H9 (cell line): ENCODE data around the gene DTNB. TPM values are rescaled to one million over a fixed set of nuclear protein-coding genes. Genes with fewer than 3 reads are reported as not detected.

Source experiments
- DNase-seq: peaks from one replicate; pipeline ENCODE4 v3.0.0-alpha.2; 2017
- H2AFZ ChIP-seq: one replicate; pipeline ENCODE4 v1.6.1; 2013; ENCODE audit warnings: mild to moderate bottlenecking, low read length, control low read depth, moderate library complexity
- H2AK5ac ChIP-seq: 2 replicates; pipeline ENCODE4 v1.6.1; 2013; ENCODE audit warnings: low read length, control low read depth, mixed read lengths; ENCODE audit not compliant: insufficient read length
- H2BK120ac ChIP-seq: one replicate; pipeline ENCODE4 v1.6.1; 2013; ENCODE audit warnings: low read depth, mild to moderate bottlenecking, low read length, control low read depth, inconsistent platforms; ENCODE audit not compliant: poor library complexity, severe bottlenecking
- H2BK12ac ChIP-seq: 2 replicates; pipeline ENCODE4 v1.6.1; 2013; ENCODE audit warnings: low read length, control low read depth, mixed read lengths, low read depth; ENCODE audit not compliant: insufficient read length
- H2BK15ac ChIP-seq: 2 replicates; pipeline ENCODE4 v1.6.1; 2013; ENCODE audit warnings: low read depth, low read length, control low read depth
- H2BK20ac ChIP-seq: one replicate; pipeline ENCODE4 v1.6.1; 2013; ENCODE audit warnings: low read depth, mild to moderate bottlenecking, low read length, control low read depth, inconsistent platforms; ENCODE audit not compliant: poor library complexity, severe bottlenecking
- H2BK5ac ChIP-seq: 2 replicates; pipeline ENCODE4 v1.6.1; 2013; ENCODE audit warnings: low read length, control low read depth, mixed read lengths; ENCODE audit not compliant: insufficient read length
- H3K14ac ChIP-seq: 2 replicates; pipeline ENCODE4 v1.6.1; 2013; ENCODE audit warnings: low read length, control low read depth; ENCODE audit not compliant: insufficient read depth
- H3K18ac ChIP-seq: 2 replicates; pipeline ENCODE4 v1.6.1; 2013; ENCODE audit warnings: low read depth, mild to moderate bottlenecking, mixed read lengths, low read length, control low read depth; ENCODE audit not compliant: insufficient read length
- H3K23ac ChIP-seq: 2 replicates; pipeline ENCODE4 v1.6.1; 2013; ENCODE audit warnings: low read length, control low read depth, mixed read lengths, low read depth; ENCODE audit not compliant: insufficient read length
- H3K23me2 ChIP-seq: 2 replicates; pipeline ENCODE4 v1.6.1; 2013; ENCODE audit warnings: low read depth, mild to moderate bottlenecking, mixed read lengths, low read length, control low read depth; ENCODE audit not compliant: insufficient read length, poor library complexity, severe bottlenecking
- H3K27ac ChIP-seq: 2 replicates; pipeline ENCODE4 v1.5.1; 2013; ENCODE audit warnings: low read length, control low read depth, mixed read lengths, low read depth; ENCODE audit not compliant: insufficient read length
- H3K27me3 ChIP-seq: 2 replicates; pipeline ENCODE4 v1.6.1; 2013; ENCODE audit warnings: low read length, control low read depth, inconsistent platforms; ENCODE audit not compliant: insufficient read depth
- H3K4ac ChIP-seq: 2 replicates; pipeline ENCODE4 v1.6.1; 2013; ENCODE audit warnings: low read depth, mild to moderate bottlenecking, control low read depth, inconsistent platforms, low read length, moderate library complexity
- H3K4me1 ChIP-seq: 2 replicates; pipeline ENCODE4 v1.6.1; 2013; ENCODE audit warnings: low read length, control low read depth, inconsistent platforms; ENCODE audit not compliant: insufficient read depth
- H3K4me2 ChIP-seq: 2 replicates; pipeline ENCODE4 v1.6.1; 2013; ENCODE audit warnings: low read length, control low read depth, mixed read lengths; ENCODE audit not compliant: insufficient read length, insufficient read depth
- H3K56ac ChIP-seq: 2 replicates; pipeline ENCODE4 v1.6.1; 2013; ENCODE audit warnings: low read depth, mild to moderate bottlenecking, mixed read lengths, low read length, control low read depth; ENCODE audit not compliant: insufficient read length
- H3K79me1 ChIP-seq: 2 replicates; pipeline ENCODE4 v1.6.1; 2013; ENCODE audit warnings: low read depth, mild to moderate bottlenecking, moderate library complexity, low read length, control low read depth, inconsistent platforms; ENCODE audit not compliant: insufficient read depth, poor library complexity, severe bottlenecking
- H3K79me2 ChIP-seq: 2 replicates; pipeline ENCODE4 v1.6.1; 2013; ENCODE audit warnings: low read length, control low read depth, inconsistent platforms; ENCODE audit not compliant: insufficient read depth
- H3K9ac ChIP-seq: 2 replicates; pipeline ENCODE4 v1.6.1; 2013; ENCODE audit warnings: low read length, control low read depth, mixed read lengths; ENCODE audit not compliant: insufficient read length; ENCODE audit errors: extremely low read depth
- H3K9me3 ChIP-seq: one replicate; pipeline ENCODE4 v1.6.1; 2013; ENCODE audit warnings: low read depth, low read length, inconsistent platforms; ENCODE audit not compliant: control insufficient read depth
- H3T11ph ChIP-seq: one replicate; pipeline ENCODE4 v1.6.1; 2013; ENCODE audit warnings: mild to moderate bottlenecking, low read length, control low read depth, inconsistent platforms
- H4K20me1 ChIP-seq: one replicate; pipeline ENCODE4 v1.6.1; 2013; ENCODE audit not compliant: control insufficient read depth, insufficient read length, insufficient read depth
- H4K5ac ChIP-seq: 2 replicates; pipeline ENCODE4 v1.6.1; 2013; ENCODE audit warnings: low read depth, mild to moderate bottlenecking, mixed read lengths, low read length, control low read depth; ENCODE audit not compliant: insufficient read length
- H4K8ac ChIP-seq: replicated peaks from 2 replicates; pipeline ENCODE4 v1.6.1; 2013; ENCODE audit warnings: low read length, control low read depth, mixed read lengths, low read depth; ENCODE audit not compliant: insufficient read length
- H4K91ac ChIP-seq: 2 replicates; pipeline ENCODE4 v1.6.1; 2013; ENCODE audit warnings: low read depth, mild to moderate bottlenecking, moderate library complexity, mixed read lengths, low read length, control low read depth; ENCODE audit not compliant: insufficient read length
- H3K27ac Mint-ChIP-seq, 3 experiments: 2 replicates in 2 of 3; 3 replicates in 1 of 3; pipeline ENCODE4 v1.8.0; 2020 to 2021; ENCODE audit warnings: mixed read lengths in 3 of 3, mild to moderate bottlenecking in 1 of 3, moderate library complexity in 1 of 3
- H3K27me3 Mint-ChIP-seq: 2 replicates; pipeline ENCODE4 v1.8.0; 2021; ENCODE audit warnings: low read depth, mild to moderate bottlenecking, moderate library complexity, mixed read lengths
- H3K36me3 Mint-ChIP-seq, 3 experiments: 2 replicates in 2 of 3; 3 replicates in 1 of 3; pipeline ENCODE4 v1.8.0; 2020 to 2021; ENCODE audit warnings: low read depth in 3 of 3, mixed read lengths in 3 of 3; ENCODE audit not compliant: insufficient read depth in 1 of 3
- H3K4me1 Mint-ChIP-seq, 2 experiments: 2 replicates each; pipeline ENCODE4 v1.8.0; 2020; ENCODE audit warnings: mixed read lengths in 2 of 2
- H3K4me3 Mint-ChIP-seq, 2 experiments: 2 replicates in 1 of 2; 3 replicates in 1 of 2; pipeline ENCODE4 v1.8.0; 2020 to 2021; ENCODE audit warnings: mild to moderate bottlenecking in 2 of 2, mixed read lengths in 2 of 2, moderate library complexity in 1 of 2
- H3K9me3 Mint-ChIP-seq, 2 experiments: 2 replicates in 1 of 2; 3 replicates in 1 of 2; pipeline ENCODE4 v1.8.0; 2020; ENCODE audit warnings: mild to moderate bottlenecking in 2 of 2, mixed read lengths in 2 of 2, moderate library complexity in 1 of 2
- CTCF ChIP-seq: fragments of 200-600 bp; sonication (generic); conservative IDR thresholded peaks from 3 replicates; pipeline ENCODE4 v1.8.0; 2021; ENCODE audit warnings: antibody characterized with exemption, mild to moderate bottlenecking
- WGBS: extraction: QIAGEN DNeasy Blood & Tissue Kit; methylation state at CpG from one replicate; pipeline ENCODE4 v1.1.7; 2013; ENCODE audit warnings: missing lambda C conversion rate, low lambda C conversion rate, mixed read lengths; ENCODE audit not compliant: insufficient read length; ENCODE audit errors: extremely low coverage; 5-methylcytosine and 5-hydroxymethylcytosine counted together
- total RNA-seq: library from RNA; stranded (reverse); gene quantifications from 2 replicates; pipeline ENCODE4 v1.2.1, GENCODE V29; 2021

Gene DTNB
- total RNA-seq, 1 experiment from 2014 or later: 26.7 TPM

- H3K27me3 ChIP-seq: no peaks in the 10 kb centered on the region
- H3K23me2 ChIP-seq: no peaks in the 10 kb centered on the region
- H2AK5ac ChIP-seq: no peak overlapping the region
- H3K18ac ChIP-seq: no peak overlapping the region
- H3K9me3 Mint-ChIP-seq: no peaks in the 10 kb centered on the region
- H3K9ac ChIP-seq: no peak overlapping the region
- no peak overlapping the region for H3K4me2 ChIP-seq
- no peak for DNase-seq
- H3K14ac ChIP-seq: no peak overlapping the region
- H3K27me3 Mint-ChIP-seq: no peaks in the 10 kb centered on the region
- no peaks in the 10 kb centered on the region for H3K79me1 ChIP-seq
- no peak overlapping the region for H2BK120ac ChIP-seq
- H3K36me3 Mint-ChIP-seq: no peaks in the 10 kb centered on the region
- no CpG with 5 or more reads among the region's 4 CpGs for WGBS
- no peak overlapping the region for H3K23ac ChIP-seq
- no peak overlapping the region for H3K56ac ChIP-seq
- no peak overlapping the region for H4K5ac ChIP-seq
- no peaks in the 10 kb centered on the region for H3K79me2 ChIP-seq
- H3T11ph ChIP-seq: no peak overlapping the region
- H2BK5ac ChIP-seq: no peak overlapping the region
- peaks cover under 1 to 2% of the 10 kb centered on the region in 2 experiments; a peak in 3 of 4 replicates for H3K4me1 Mint-ChIP-seq
- H2AFZ ChIP-seq: no peak overlapping the region
- H3K27ac Mint-ChIP-seq: no peak overlapping the region
- no peak overlapping the region for H2BK20ac ChIP-seq
- H4K8ac ChIP-seq: no peak overlapping the region
- TF ChIP-seq CTCF: no peak
- H3K4me1 ChIP-seq: no peaks in the 10 kb centered on the region
- no peaks in the 10 kb centered on the region for H3K9me3 ChIP-seq
- no peak overlapping the region for H2BK12ac ChIP-seq
- H4K20me1 ChIP-seq: no peaks in the 10 kb centered on the region
- no peak overlapping the region for H2BK15ac ChIP-seq
- no peak overlapping the region for H4K91ac ChIP-seq
- no peak overlapping the region for H3K4me3 Mint-ChIP-seq
- no peak overlapping the region for H3K4ac ChIP-seq
- no peak overlapping the region for H3K27ac ChIP-seq
These were observed 127.5 kb downstream of the DTNB start for GRCh38 chr2:25545899-25546298.
